ENCODE measurements around the gene PTPRK.

- TF ChIP-seq POLR2A (IDR thresholded peaks at IDR 0.05) = no peak
- TF ChIP-seq CTCF (IDR thresholded peaks at IDR 0.05) = no peak
Measured at GRCh38 chr6:128070406-128070805, 450.0 kb downstream of the PTPRK start.
